ENCODE data around the gene COL4A6.

Gene COL4A6

DNA sequence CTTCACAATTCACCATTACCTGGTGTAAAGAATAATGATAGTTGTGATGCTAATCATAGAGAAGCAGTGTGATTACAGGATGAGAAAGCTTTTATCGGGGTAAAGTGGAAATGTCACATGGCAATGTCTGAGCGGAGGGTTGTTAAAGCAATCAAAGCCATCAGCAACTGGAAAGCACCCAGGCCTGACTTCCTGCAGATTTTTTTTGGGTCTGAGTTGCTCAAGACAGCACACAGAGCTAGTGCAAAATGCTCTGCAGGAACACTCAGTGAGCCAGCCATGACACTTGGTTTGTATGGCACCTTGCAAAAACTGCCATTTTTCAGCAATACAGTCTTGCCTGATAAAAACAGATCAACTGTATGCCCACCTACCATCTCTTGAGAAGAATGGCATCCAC lies 152.9 kb downstream of the COL4A6 start:
- Histone ChIP-seq H3F3A (ENCODE audit: insufficient read depth) (no peaks in the 10 kb centered on the region), H3K9me2 (replicated peaks; ENCODE audit: insufficient read depth, low read length) (no peaks in the 10 kb centered on the region), H3K27ac (ENCODE audit: low read depth, low read length) (no peak overlapping the region), H3K27me3 (ENCODE audit: low read length) (no peaks in the 10 kb centered on the region), H3K9me3 (ENCODE audit: insufficient read depth, low read length) (no peaks in the 10 kb centered on the region), H3K79me2 (ENCODE audit: insufficient read depth, low read length) (no peaks in the 10 kb centered on the region), H4K20me1 (ENCODE audit: low read depth, low read length) (no peaks in the 10 kb centered on the region), H3K36me3 (ENCODE audit: low read length) (no peaks in the 10 kb centered on the region), H2AFZ (ENCODE audit: low read depth, low read length, severe bottlenecking) (no peak overlapping the region), H3K9ac (ENCODE audit: low read length) (no peak overlapping the region), H3K4me2 (ENCODE audit: low read depth, low read length, poor library complexity, severe bottlenecking) (no peak overlapping the region), H3K4me3 (ENCODE audit: insufficient read depth, low read length, poor library complexity, severe bottlenecking) (no peak overlapping the region)
- no peak for TF ChIP-seq EZH2phosphoT487 (conservative IDR thresholded peaks at IDR 0.05; ENCODE audit: low read length)
- TF ChIP-seq, protein P1, sequence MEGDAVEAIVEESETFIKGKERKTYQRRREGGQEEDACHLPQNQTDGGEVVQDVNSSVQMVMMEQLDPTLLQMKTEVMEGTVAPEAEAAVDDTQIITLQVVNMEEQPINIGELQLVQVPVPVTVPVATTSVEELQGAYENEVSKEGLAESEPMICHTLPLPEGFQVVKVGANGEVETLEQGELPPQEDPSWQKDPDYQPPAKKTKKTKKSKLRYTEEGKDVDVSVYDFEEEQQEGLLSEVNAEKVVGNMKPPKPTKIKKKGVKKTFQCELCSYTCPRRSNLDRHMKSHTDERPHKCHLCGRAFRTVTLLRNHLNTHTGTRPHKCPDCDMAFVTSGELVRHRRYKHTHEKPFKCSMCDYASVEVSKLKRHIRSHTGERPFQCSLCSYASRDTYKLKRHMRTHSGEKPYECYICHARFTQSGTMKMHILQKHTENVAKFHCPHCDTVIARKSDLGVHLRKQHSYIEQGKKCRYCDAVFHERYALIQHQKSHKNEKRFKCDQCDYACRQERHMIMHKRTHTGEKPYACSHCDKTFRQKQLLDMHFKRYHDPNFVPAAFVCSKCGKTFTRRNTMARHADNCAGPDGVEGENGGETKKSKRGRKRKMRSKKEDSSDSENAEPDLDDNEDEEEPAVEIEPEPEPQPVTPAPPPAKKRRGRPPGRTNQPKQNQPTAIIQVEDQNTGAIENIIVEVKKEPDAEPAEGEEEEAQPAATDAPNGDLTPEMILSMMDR (IDR thresholded peaks at IDR 0.05; ENCODE audit: insufficient read depth, low read length, poor library complexity, severe bottlenecking) = no peak

DNA sequence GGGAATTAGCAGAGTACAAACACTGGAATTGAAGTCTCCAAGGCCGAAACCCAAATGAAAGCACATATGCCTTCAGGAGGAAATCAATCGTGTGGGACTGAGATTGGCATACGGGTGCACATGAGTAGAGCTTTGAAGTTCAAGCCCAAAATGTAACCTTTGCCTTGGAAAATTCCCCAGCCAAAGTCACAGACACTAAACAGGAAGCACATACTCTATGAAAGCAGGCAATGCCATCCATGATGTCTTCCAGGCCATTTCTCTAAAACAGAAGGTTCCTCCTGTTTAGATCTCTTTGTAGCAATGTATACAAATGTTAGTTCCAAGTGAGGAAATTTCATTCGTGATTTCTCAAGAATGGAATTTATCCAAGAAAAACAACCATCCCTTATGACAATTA lies 162.5 kb downstream of the COL4A6 start:
- H3F3A ChIP-seq (ENCODE audit: insufficient read depth) = no peaks in the 10 kb centered on the region
- H3K4me2 ChIP-seq (ENCODE audit: low read depth, low read length, poor library complexity, severe bottlenecking) = no peak overlapping the region
- TF ChIP-seq, protein P1 (IDR thresholded peaks at IDR 0.05; ENCODE audit: insufficient read depth, low read length, poor library complexity, severe bottlenecking) = no peak
- TF ChIP-seq EZH2phosphoT487 (conservative IDR thresholded peaks at IDR 0.05; ENCODE audit: low read length) = no peak
- H2AFZ ChIP-seq (ENCODE audit: low read depth, low read length, severe bottlenecking) = no peak overlapping the region
- no peaks in the 10 kb centered on the region for H3K27me3 ChIP-seq (ENCODE audit: low read length)
- H3K27ac ChIP-seq (ENCODE audit: low read depth, low read length) = no peak overlapping the region
- no peaks in the 10 kb centered on the region for H3K79me2 ChIP-seq (ENCODE audit: insufficient read depth, low read length)
- H3K9me3 ChIP-seq (ENCODE audit: insufficient read depth, low read length) = no peaks in the 10 kb centered on the region
- no peak overlapping the region for H3K4me3 ChIP-seq (ENCODE audit: insufficient read depth, low read length, poor library complexity, severe bottlenecking)
- H4K20me1 ChIP-seq (ENCODE audit: low read depth, low read length) = no peaks in the 10 kb centered on the region
- no peak overlapping the region for H3K9ac ChIP-seq (ENCODE audit: low read length)
- no peaks in the 10 kb centered on the region for H3K36me3 ChIP-seq (ENCODE audit: low read length)
- H3K9me2 ChIP-seq (replicated peaks; ENCODE audit: insufficient read depth, low read length) = no peaks in the 10 kb centered on the region

DNA sequence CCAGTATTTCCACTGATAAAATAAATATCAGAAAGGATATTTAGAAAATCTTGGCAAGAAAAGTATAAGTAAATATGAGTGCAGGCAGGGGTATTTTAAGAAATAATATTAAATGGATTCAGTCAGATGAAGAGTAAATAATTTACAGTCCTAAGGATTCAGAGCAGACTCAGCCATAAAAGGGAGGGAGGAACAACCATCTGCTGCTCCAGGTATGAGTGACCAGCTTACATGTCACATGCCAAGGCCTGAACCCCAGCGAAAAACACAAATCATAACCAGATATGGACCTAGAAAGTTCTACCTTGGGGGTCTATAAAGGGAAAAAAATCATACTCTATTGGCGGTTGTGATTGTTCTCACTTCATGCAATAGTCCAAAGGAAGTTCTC lies 166.8 kb downstream of the COL4A6 start:
- H4K20me1 ChIP-seq (ENCODE audit: low read depth, low read length) = no peaks in the 10 kb centered on the region
- no peaks in the 10 kb centered on the region for H3K79me2 ChIP-seq (ENCODE audit: insufficient read depth, low read length)
- H3K9me2 ChIP-seq (replicated peaks; ENCODE audit: insufficient read depth, low read length) = no peaks in the 10 kb centered on the region
- no peak for TF ChIP-seq EZH2phosphoT487 (conservative IDR thresholded peaks at IDR 0.05; ENCODE audit: low read length)
- TF ChIP-seq, protein P1 (IDR thresholded peaks at IDR 0.05; ENCODE audit: insufficient read depth, low read length, poor library complexity, severe bottlenecking) = no peak
- H3K9me3 ChIP-seq (ENCODE audit: insufficient read depth, low read length) = no peaks in the 10 kb centered on the region
- H2AFZ ChIP-seq (ENCODE audit: low read depth, low read length, severe bottlenecking) = no peak overlapping the region
- no peaks in the 10 kb centered on the region for H3F3A ChIP-seq (ENCODE audit: insufficient read depth)
- no peak overlapping the region for H3K27ac ChIP-seq (ENCODE audit: low read depth, low read length)
- no peaks in the 10 kb centered on the region for H3K27me3 ChIP-seq (ENCODE audit: low read length)
- H3K9ac ChIP-seq (ENCODE audit: low read length) = no peak overlapping the region
- no peak overlapping the region for H3K4me2 ChIP-seq (ENCODE audit: low read depth, low read length, poor library complexity, severe bottlenecking)
- no peaks in the 10 kb centered on the region for H3K36me3 ChIP-seq (ENCODE audit: low read length)
- no peak overlapping the region for H3K4me3 ChIP-seq (ENCODE audit: insufficient read depth, low read length, poor library complexity, severe bottlenecking)
